Prostate gland (tissue), 2 donors: ENCODE results near the gene MEF2B.
"Not testable (repeated sequence)": the region's sequence is repeated elsewhere in the genome, so short reads cannot be mapped to it uniquely, and the experiment has no call there.

Experiments used
- POLR2A ChIP-seq: fragments of 450-650 bp; IDR thresholded peaks from one replicate; pipeline ENCODE4 v1.6.1; 2016; ENCODE audit warnings: antibody characterized with exemption, mild to moderate bottlenecking
- POLR2AphosphoS5 ChIP-seq: sonication (generic); formaldehyde crosslinking; IDR thresholded peaks from one replicate; pipeline ENCODE4 v1.6.1; 2017; ENCODE audit warnings: antibody characterized with exemption
- TF ChIP-seq, protein P1 (sequence below), 4 experiments: fragments of 200-600 bp in 2 of 4; fragments of 450-650 bp in 2 of 4; sonication (generic) in 2 of 4; IDR thresholded peaks; 1 replicate in 3 of 4; 2 replicates in 1 of 4; pipeline ENCODE4 v1.5.1; 2016 to 2019; ENCODE audit warnings: antibody characterized with exemption in 4 of 4, mild to moderate bottlenecking in 2 of 4, moderate library complexity in 2 of 4

DNA sequence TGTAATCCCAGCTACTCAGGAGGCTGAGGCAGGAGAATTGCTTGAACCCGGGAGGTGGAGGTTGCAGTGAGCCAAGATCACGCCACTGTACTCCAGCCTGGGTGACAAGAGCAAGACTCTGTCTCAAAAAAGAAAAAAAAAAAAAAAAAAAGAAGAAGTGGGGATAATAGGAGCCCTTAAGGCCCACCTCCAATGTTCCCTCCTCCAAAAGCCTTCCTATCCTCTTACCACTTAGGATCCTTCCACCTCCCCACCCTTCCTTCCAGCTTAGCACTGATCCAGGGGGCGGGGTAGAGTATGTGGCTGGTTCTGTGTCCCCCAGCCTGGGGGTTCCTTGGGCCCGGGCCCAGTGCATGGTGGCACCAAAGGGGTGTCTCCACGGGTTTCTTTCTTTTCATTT is 3.2 kb upstream of the MEF2B start:
- not testable (repeated sequence) for TF ChIP-seq POLR2A, POLR2AphosphoS5
- TF ChIP-seq, protein P1, sequence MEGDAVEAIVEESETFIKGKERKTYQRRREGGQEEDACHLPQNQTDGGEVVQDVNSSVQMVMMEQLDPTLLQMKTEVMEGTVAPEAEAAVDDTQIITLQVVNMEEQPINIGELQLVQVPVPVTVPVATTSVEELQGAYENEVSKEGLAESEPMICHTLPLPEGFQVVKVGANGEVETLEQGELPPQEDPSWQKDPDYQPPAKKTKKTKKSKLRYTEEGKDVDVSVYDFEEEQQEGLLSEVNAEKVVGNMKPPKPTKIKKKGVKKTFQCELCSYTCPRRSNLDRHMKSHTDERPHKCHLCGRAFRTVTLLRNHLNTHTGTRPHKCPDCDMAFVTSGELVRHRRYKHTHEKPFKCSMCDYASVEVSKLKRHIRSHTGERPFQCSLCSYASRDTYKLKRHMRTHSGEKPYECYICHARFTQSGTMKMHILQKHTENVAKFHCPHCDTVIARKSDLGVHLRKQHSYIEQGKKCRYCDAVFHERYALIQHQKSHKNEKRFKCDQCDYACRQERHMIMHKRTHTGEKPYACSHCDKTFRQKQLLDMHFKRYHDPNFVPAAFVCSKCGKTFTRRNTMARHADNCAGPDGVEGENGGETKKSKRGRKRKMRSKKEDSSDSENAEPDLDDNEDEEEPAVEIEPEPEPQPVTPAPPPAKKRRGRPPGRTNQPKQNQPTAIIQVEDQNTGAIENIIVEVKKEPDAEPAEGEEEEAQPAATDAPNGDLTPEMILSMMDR (IDR thresholded peaks at IDR 0.05) = not testable (repeated sequence)
